Ovary (tissue), 3 donors: ENCODE measurements around the gene INTS2.

Experiments used
- CTCF ChIP-seq, 3 donors: fragments of 450-650 bp in 2 of 3; fragments of 200-600 bp in 1 of 3; IDR thresholded peaks; one replicate each; pipeline versions ENCODE4 v1.5.1 to v1.8.0; 2016 to 2022; ENCODE audit warnings: antibody characterized with exemption in 3 of 3, mild to moderate bottlenecking in 1 of 3
- POLR2A ChIP-seq: fragments of 450-650 bp; IDR thresholded peaks from one replicate; pipeline ENCODE4 v1.6.1; 2017; ENCODE audit warnings: antibody characterized with exemption, mild to moderate bottlenecking, moderate library complexity
- donor health status: DM: no; HTN: no; CAD: no.

DNA sequence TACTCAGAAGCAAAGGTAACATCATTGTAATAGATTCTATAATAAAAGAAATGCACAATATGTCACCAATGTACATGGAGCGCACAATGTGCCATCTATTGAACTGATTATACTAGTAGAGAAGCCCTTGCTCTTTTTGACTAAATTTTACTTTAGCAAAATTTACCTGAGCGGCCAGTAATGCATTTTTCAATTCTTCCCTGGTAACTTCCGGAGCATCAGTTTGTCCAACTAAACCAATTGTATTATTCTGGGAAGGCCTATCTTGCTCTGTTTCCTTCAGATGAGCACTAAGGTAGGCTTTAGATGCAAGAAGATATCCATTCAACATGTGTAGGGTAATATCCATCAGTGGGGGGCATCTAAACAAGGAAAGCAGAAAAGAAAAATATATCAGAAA, 55.7 kb downstream of the INTS2 start:
- TF ChIP-seq CTCF (IDR thresholded peaks at IDR 0.05) (no peak), POLR2A (no peak)
